Transverse colon (tissue), 4 donors: ENCODE results near the gene TBC1D2B.

Experiments
- POLR2A ChIP-seq: fragments of 450-650 bp; IDR thresholded peaks from one replicate; pipeline ENCODE4 v1.6.1; 2016; ENCODE audit warnings: antibody characterized with exemption, mild to moderate bottlenecking, moderate library complexity
- POLR2AphosphoS5 ChIP-seq, 3 donors: sonication (generic); formaldehyde crosslinking; IDR thresholded peaks; one replicate each; pipeline ENCODE4 v1.6.1; 2016; ENCODE audit warnings: antibody characterized with exemption in 3 of 3
- TF ChIP-seq, protein P1 (sequence below), 5 experiments: fragments of 200-600 bp in 3 of 5; fragments of 450-650 bp in 2 of 5; sonication (generic) in 3 of 5; IDR thresholded peaks; 1 replicate in 2 of 5; 2 replicates in 3 of 5; pipeline ENCODE4 v1.5.1; 2016 to 2017; ENCODE audit warnings: antibody characterized with exemption in 5 of 5, inconsistent platforms in 3 of 5, mild to moderate bottlenecking in 2 of 5, moderate library complexity in 1 of 5

DNA sequence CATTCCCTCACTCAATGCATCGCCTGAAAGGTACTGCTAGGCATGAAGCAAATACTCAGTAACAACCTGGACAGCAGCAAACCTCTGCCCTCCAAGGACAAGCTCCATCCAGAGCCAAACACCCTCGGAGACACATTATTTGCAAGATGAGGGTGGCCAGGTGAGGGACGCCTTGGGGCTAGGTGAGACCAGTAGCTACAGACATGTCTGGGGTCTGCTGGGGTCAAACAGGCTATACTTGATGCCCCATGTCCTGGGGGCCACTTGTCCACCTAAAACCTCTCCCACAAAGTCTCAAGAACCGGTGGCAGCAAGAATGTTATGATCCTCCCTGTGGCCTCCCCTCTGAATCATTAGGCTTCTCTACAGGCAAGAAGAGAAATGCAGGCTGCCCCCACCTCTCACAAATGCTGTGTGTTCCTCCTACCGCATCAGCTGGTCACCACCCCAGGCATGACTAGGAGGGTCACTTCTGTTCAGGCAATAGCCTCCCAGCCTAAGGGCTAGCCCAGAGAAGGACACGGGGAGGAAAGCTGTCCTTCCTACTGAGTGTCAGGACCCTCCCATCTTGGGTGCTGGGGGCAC, 54.3 kb downstream of the TBC1D2B start:
- TF ChIP-seq, protein P1, sequence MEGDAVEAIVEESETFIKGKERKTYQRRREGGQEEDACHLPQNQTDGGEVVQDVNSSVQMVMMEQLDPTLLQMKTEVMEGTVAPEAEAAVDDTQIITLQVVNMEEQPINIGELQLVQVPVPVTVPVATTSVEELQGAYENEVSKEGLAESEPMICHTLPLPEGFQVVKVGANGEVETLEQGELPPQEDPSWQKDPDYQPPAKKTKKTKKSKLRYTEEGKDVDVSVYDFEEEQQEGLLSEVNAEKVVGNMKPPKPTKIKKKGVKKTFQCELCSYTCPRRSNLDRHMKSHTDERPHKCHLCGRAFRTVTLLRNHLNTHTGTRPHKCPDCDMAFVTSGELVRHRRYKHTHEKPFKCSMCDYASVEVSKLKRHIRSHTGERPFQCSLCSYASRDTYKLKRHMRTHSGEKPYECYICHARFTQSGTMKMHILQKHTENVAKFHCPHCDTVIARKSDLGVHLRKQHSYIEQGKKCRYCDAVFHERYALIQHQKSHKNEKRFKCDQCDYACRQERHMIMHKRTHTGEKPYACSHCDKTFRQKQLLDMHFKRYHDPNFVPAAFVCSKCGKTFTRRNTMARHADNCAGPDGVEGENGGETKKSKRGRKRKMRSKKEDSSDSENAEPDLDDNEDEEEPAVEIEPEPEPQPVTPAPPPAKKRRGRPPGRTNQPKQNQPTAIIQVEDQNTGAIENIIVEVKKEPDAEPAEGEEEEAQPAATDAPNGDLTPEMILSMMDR (IDR thresholded peaks at IDR 0.05): no peak
- TF ChIP-seq POLR2A (no peak), POLR2AphosphoS5 (IDR thresholded peaks at IDR 0.05) (no peak)
